Measurements from ENCODE around the gene SDCCAG8.

GRCh38 chr1:243543501-243543900, 287.7 kb downstream of the SDCCAG8 start:
- TF ChIP-seq JUN (IDR thresholded peaks at IDR 0.05) (no peak), EP300 (IDR thresholded peaks at IDR 0.05) (no peak), POLR2A (IDR thresholded peaks at IDR 0.05; ENCODE audit: low read length) (no peak), RAD21 (conservative IDR thresholded peaks at IDR 0.05 in 1 of 2, IDR thresholded peaks at IDR 0.05 in 1 of 2) (no peak), MAFK (IDR thresholded peaks at IDR 0.05; ENCODE audit: partially characterized antibody) (no peak), CTCF (IDR thresholded peaks at IDR 0.05) (no peak), PBX3 (IDR thresholded peaks at IDR 0.05) (no peak), USF2 (IDR thresholded peaks at IDR 0.05) (no peak), RCOR1 (IDR thresholded peaks at IDR 0.05; ENCODE audit: low read depth, low read length) (no peak), RFX5 (IDR thresholded peaks at IDR 0.05) (no peak), ELK1 (IDR thresholded peaks at IDR 0.05; ENCODE audit: low read depth, low read length) (no peak), REST (IDR thresholded peaks at IDR 0.05) (no peak), TP53 (CRISPR knock-in tag; IDR thresholded peaks at IDR 0.05) (no peak)

All from A549 (cell line).